GM21360 (cell line): ENCODE data around the gene DLGAP1.

Source experiments
- ATAC-seq: cut with Tn5 transposase; IDR thresholded peaks from one replicate; pipeline ENCODE4 v1.9.1; 2021; ENCODE audit warnings: mild to moderate bottlenecking, moderate library complexity; ENCODE audit not compliant: unreplicated experiment

DLGAP1 gene

DNA sequence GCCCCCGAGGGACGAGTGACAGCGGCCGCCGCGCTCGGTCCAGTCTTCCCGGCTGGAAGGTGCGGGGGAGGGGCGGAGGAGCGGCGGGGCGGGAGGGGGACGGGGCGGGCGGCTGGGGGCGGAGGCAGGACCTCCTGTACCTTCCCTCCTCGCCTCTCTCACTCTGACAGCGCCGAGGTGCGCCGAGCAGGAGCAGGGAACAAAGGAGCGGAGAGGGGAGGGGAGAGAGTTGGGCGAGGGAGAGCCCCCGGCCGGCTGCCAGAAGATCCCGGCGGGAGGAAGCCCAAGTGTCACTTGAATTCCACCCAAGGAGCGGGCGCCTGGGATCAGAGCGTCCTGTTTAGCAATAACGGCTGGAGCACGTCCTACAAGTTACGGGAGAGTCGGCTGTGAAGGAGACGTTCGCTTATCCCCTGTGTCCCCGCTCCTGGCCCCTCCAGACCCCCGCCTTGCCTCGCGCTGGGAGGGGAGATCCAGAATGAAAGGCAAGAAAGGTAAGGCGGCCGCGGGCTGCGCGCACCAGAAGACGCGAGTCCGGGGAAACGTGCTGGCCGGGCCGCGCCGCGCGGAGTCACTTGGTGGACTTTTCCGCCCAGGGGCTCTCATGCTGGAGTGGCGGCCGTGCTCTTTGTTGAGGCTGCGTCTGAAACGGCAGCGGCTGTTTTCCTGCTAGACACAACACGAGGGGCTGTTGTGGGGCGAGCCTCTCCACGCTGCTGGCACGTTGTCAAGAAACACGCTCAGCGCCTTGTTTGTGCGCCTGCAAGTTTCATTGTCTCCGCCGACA lies 1004.9 kb downstream of the DLGAP1 start, which contains the start of gene TGIF1:
TSS of gene TGIF1 (plus strand) at position 161 of the 787 bp plus-strand sequence. CDS start at position 479, 318 bp downstream.
- ATAC-seq = no peak

DNA sequence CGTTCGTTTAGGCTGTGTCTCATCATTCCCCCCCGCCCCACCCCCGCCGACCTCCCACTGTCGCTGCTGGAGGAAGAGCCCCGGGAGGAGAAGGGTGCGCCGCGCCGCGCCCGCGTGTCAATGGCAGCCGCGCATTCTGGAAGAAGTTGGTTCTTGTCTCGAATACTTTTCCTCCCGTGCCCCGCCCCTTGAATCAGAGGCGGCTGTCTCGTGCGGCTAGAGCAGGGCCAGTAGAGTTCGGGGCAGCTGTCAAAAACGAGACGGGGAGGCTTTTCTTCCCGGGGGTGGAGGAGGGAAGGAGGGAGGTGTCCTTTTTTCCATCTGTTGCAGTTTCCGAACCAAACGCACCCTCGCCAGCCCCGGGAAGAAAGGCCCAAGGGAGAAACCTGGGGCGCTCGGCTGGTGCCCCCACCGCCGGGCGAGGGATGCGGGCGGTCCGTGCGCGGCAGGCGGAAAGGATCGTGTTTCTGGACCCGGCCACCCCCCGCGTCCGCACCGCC lies 1005.5 kb downstream of the DLGAP1 start:
- no peak for ATAC-seq

DNA sequence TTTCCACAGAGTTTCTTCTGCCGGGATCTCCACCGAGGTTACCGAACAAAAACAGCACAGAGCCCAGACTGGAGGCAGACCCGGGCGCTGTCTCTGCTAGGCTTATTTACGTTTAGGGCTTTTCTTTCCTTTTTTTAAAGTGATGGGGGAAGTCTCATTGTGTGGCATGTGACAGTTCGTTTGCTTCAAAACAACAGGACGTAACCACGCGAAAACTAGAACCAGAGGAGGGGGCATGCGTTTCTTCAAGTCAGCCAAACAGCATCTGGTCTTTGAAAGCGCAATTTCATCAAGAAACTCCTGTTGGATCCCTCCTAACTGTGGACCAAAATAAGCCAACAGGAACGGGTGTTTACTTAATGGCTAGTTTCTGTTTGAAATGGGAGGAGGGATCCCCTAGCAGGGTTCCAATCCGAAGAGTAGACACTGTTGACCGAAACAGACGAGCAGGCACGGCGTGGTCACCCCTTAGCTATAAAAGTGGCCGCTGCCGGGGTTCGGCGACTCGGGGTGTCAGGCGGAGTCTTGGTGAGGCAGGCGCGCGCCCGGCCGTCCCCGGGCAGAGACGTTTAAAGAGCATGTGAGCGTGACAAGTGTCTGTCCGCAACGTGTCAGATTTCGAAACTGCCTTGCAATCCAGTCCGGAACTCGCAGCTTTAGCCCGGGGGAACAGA lies 1006.1 kb downstream of the DLGAP1 start:
- peak; percentile 41 for ATAC-seq

DNA sequence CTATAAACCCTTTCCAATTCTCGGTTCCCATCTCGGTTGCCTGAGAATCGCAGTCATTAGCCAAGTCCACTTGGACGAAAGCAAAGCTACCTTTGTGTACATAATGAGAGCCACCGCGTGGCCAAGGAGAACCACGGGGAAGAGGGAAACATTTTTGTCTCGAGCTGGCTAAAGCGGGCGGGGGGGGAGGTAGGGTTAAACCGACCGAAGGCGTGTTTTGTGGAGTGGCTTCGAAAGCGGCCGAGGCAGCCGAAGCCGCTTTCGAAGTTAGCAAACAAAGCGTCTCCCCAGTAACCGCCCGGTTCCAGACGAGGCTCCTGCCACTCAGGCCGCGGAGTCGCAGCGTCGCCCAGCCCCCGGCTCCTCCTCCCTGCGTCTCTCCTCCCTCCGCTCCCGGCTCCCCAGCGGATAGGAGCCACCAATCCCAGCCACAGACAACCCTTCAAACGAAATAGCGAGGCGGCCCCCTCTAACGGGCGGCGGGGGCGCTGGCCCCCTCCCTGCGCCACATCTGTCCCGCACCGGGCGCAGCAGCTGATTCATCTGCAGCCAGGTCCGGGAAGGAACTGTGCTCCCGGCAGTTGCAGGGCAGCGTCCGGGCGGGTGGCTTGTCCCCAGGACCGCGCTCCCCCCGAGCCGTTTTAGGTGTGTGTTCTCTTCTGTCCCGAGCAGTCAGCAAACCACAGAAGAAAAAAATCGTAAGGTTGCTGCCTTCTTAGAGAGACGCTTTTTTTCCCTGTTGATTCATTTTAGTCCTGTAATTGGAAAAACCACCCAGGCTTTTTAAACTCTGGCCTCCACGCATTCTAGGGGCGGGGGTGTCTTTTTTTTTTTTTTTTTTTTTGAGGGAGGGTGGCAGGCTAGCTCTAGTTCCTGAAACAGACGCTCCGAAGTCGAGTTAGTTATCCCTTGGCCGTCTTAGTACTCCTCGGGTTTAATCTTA lies 1006.9 kb downstream of the DLGAP1 start:
- ATAC-seq = peak; percentile 64

DNA sequence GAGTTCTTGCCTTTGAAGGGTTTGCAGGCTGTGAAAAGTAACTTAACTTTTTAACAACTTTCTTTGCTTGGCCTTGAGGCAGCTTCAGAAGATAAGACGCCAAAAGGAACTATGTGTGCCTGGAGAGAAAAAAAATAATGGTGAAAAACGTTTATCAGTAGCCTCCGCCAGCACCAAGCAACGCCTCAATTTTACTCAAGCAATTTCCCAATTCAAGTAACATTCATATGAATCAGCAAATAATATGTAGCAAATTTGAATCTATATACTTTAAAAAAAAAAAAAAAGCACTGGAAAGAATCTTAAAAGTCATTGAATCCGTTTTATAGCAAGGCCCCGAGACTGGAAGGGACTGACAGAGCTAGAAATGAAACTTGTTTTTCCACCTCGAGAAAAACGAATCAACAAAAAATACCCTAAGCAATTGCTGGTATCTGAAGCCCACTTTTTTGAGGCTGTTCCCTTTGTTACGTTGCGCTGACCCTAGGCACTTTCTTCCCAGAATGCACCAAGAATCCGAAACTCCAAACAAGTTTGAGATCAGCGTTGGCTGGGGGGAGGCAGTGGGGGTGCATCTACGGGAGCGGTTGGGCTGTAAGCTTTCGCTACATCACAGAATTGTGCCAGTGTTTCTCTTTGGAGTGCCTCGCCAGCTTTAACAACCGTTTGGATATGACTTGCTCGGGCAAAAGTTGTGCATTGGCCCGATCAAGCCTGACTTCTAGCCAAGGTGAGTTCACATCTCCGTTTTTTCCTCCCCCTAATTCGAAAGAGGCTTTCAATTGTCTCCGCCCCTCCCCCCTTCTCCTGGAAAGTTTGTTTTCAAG lies 1007.8 kb downstream of the DLGAP1 start:
- ATAC-seq = no peak
